K562 (cell line): ENCODE results near the gene EHBP1.

ENCODE experiments used
- KDM1A ChIP-seq, 2 experiments: fragments of 450-650 bp; IDR thresholded peaks; 2 replicates each; pipeline ENCODE4 v1.6.1; 2016; ENCODE audit warnings: mild to moderate bottlenecking in 2 of 2
- NELFE ChIP-seq: IDR thresholded peaks from 2 replicates; pipeline ENCODE4 v1.6.1; 2011; ENCODE audit warnings: mild to moderate bottlenecking; ENCODE audit not compliant: insufficient read depth, insufficient read length
- POLR2A ChIP-seq: fragments of 450-650 bp; conservative IDR thresholded peaks from 2 replicates; pipeline ENCODE4 v1.6.1; 2016
- RAD21 ChIP-seq, 2 experiments: fragments of 250-450 bp in 1 of 2; fragments of 450-650 bp in 1 of 2; sonication (Bioruptor Pico) in 1 of 2; formaldehyde crosslinking in 1 of 2; IDR thresholded peaks in 1 of 2; conservative IDR thresholded peaks in 1 of 2; 2 replicates each; pipeline versions ENCODE4 v1.4.0 to v1.8.0; 2020 to 2022; ENCODE audit warnings: mild to moderate bottlenecking in 2 of 2, moderate library complexity in 1 of 2
- RNF2 ChIP-seq: sonication (generic); IDR thresholded peaks from 2 replicates; pipeline ENCODE4 v1.6.1; 2016
- ZNF165 ChIP-seq: fragments of 250-450 bp; sonication (Bioruptor Pico); IDR thresholded peaks from 2 replicates; pipeline ENCODE4 v1.4.0; 2020; ENCODE audit warnings: borderline replicate concordance
- ZNF217 ChIP-seq: sonication (generic); formaldehyde crosslinking; IDR thresholded peaks from 2 replicates; pipeline ENCODE4 v1.8.0; 2022; ENCODE audit warnings: mild to moderate bottlenecking, missing genetic modification reagents
- ZSCAN29 ChIP-seq: fragments of 450-650 bp; IDR thresholded peaks from 2 replicates; pipeline ENCODE4 v1.6.1; 2017
- TF ChIP-seq, protein P1 (sequence below), 3 experiments: IDR thresholded peaks in 2 of 3; conservative IDR thresholded peaks in 1 of 3; 2 replicates each; pipeline ENCODE4 v1.5.1; 2011 to 2012; ENCODE audit warnings: low read length in 3 of 3, mild to moderate bottlenecking in 3 of 3, control low read depth in 2 of 3, improper control_type of control experiment in 1 of 3, inconsistent platforms in 1 of 3, low read depth in 1 of 3, mixed read lengths in 1 of 3, moderate library complexity in 1 of 3; ENCODE audit not compliant: insufficient read depth in 2 of 3

DNA sequence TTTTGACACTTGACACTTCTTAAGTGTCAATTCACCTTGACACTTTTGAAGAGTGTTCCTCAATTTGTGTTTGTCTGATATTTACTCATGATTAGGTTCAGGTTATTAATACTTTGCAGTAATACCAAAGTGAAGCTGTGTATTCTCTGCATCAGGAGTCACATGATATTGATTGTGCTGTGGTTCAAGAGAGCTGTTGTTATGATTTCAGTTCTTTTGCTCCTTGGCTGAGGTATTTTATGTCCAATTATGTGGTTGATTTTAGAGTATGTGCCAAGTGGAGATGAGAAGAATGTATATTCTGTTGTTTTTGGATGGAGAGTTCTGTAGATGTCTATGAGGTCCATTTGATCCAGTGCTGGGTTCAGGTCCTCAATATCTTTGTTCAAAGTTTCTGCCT lies 17.2 kb downstream of the EHBP1 start:
- TF ChIP-seq ZSCAN29 (no peak), KDM1A (IDR thresholded peaks at IDR 0.05) (no peak), NELFE (no peak), ZNF217 (CRISPR knock-in tag) (no peak), RAD21 (CRISPR knock-in tag; conservative IDR thresholded peaks at IDR 0.05 in 1 of 2, IDR thresholded peaks at IDR 0.05 in 1 of 2) (no peak), POLR2A (no peak), ZNF165 (CRISPR knock-in tag) (no peak), RNF2 (no peak)
- TF ChIP-seq, protein P1, sequence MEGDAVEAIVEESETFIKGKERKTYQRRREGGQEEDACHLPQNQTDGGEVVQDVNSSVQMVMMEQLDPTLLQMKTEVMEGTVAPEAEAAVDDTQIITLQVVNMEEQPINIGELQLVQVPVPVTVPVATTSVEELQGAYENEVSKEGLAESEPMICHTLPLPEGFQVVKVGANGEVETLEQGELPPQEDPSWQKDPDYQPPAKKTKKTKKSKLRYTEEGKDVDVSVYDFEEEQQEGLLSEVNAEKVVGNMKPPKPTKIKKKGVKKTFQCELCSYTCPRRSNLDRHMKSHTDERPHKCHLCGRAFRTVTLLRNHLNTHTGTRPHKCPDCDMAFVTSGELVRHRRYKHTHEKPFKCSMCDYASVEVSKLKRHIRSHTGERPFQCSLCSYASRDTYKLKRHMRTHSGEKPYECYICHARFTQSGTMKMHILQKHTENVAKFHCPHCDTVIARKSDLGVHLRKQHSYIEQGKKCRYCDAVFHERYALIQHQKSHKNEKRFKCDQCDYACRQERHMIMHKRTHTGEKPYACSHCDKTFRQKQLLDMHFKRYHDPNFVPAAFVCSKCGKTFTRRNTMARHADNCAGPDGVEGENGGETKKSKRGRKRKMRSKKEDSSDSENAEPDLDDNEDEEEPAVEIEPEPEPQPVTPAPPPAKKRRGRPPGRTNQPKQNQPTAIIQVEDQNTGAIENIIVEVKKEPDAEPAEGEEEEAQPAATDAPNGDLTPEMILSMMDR (IDR thresholded peaks at IDR 0.05 in 2 of 3, conservative IDR thresholded peaks at IDR 0.05 in 1 of 3; ENCODE audit: insufficient read depth in 2 of 3, low read depth in 1 of 3, low read length in 3 of 3): no peak
